Sigmoid colon (tissue), 4 donors: Measurements from ENCODE around the gene LTF.

Experiments used
- CTCF ChIP-seq, 4 experiments: fragments of 450-650 bp in 3 of 4; fragments of 200-600 bp in 1 of 4; IDR thresholded peaks; one replicate each; pipeline ENCODE4 v1.5.1; 2016 to 2019; ENCODE audit warnings: antibody characterized with exemption in 4 of 4, mild to moderate bottlenecking in 3 of 4, moderate library complexity in 2 of 4
- POLR2A ChIP-seq, 2 donors: fragments of 450-650 bp; IDR thresholded peaks; one replicate each; pipeline ENCODE4 v1.6.1; 2016; ENCODE audit warnings: antibody characterized with exemption in 2 of 2, mild to moderate bottlenecking in 2 of 2, moderate library complexity in 2 of 2
- POLR2AphosphoS5 ChIP-seq, 4 donors: sonication (generic); formaldehyde crosslinking; IDR thresholded peaks; one replicate each; pipeline ENCODE4 v1.6.1; 2017; ENCODE audit warnings: antibody characterized with exemption in 4 of 4

GRCh38 chr3:46429250-46429649 is 35.5 kb downstream of the LTF start:
- TF ChIP-seq POLR2A (IDR thresholded peaks at IDR 0.05) (no peak), CTCF (IDR thresholded peaks at IDR 0.05) (no peak), POLR2AphosphoS5 (IDR thresholded peaks at IDR 0.05) (no peak)
